Fibroblast of villous mesenchyme (primary cell): ENCODE data around the gene CCER1. TPM values are rescaled to one million over a fixed set of nuclear protein-coding genes. Genes with fewer than 3 reads are reported as not detected.

Experiments
- DNase-seq: peaks from one replicate; pipeline ENCODE4 v3.0.0-alpha.2; 2010; ENCODE audit warnings: low read depth
- H3K4me3 ChIP-seq: 2 replicates; pipeline ENCODE4 v1.5.1; 2011; ENCODE audit warnings: low read depth, mild to moderate bottlenecking, low read length
- CTCF ChIP-seq: IDR thresholded peaks from 2 replicates; pipeline ENCODE4 v1.5.1; 2012; ENCODE audit warnings: low read depth, mild to moderate bottlenecking, low read length; ENCODE audit not compliant: insufficient read depth
- total RNA-seq: library from RNA; depleted of rRNA; stranded (reverse); fragments of >200 nt; gene quantifications from 2 replicates; pipeline ENCODE4 v1.2.3, GENCODE V29; 2012

The CCER1 gene
- total RNA-seq, 1 donor: not detected

- no peak for TF ChIP-seq CTCF
- no peak for DNase-seq
- no peak overlapping the region for H3K4me3 ChIP-seq
Observed at GRCh38 chr12:90947869-90948268, 7.1 kb downstream of the CCER1 start.

- peak; percentile 54 for DNase-seq
- TF ChIP-seq CTCF: peak; percentile 51
- no peak overlapping the region for H3K4me3 ChIP-seq
Observed at GRCh38 chr12:90945070-90945649, 9.8 kb downstream of the CCER1 start.

DNA sequence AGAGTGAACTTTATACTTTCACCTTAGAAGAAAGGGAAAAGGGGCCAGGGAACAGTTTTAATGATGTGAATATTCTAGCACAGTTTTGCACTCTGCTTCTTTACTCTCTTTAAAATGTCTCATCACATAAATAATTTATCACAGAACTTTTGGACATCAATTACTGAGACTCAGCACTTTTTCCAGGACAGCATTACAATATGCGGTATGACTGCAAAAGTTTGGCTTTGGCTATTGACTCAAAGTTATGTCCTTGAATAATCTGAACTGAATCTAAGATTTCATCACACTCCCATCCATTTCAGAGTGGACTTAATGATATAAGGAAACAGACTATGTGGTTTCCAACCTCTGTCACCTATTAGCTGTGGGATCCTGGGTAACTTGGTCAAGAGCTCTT, 11.7 kb downstream of the CCER1 start:
- no peak for DNase-seq
- TF ChIP-seq CTCF: no peak
- no peak overlapping the region for H3K4me3 ChIP-seq

DNA sequence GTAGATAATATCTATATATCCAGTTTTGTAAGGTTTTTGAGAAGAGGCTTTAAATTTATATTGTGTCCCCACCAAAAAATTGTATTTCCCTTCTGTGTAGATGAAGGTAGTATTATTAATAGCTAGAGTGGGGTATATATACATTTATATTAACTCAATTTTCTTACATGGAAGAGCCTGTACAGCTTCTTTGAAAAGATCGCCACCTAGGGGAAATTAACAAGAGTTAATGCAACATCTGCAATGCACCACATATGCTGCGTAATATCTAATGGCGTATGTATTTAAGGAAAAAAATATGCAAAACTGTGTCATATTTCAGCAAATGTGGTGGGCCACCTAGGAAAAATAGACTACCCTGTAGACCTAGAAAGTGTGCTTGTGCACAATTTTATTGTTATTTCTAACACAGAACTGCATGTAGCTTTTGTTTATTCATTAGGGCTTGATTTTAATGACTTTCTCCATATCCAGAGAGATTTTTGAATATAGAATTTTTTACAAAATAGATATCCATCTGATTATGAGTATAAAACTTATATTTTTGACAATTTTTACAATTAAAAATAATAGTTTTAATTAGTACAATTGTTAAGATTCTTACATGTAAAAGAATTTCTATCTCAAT, 14.0 kb downstream of the CCER1 start:
- peak; percentile 73 for DNase-seq
- TF ChIP-seq CTCF: peak; percentile 68
- no peak overlapping the region for H3K4me3 ChIP-seq

DNA sequence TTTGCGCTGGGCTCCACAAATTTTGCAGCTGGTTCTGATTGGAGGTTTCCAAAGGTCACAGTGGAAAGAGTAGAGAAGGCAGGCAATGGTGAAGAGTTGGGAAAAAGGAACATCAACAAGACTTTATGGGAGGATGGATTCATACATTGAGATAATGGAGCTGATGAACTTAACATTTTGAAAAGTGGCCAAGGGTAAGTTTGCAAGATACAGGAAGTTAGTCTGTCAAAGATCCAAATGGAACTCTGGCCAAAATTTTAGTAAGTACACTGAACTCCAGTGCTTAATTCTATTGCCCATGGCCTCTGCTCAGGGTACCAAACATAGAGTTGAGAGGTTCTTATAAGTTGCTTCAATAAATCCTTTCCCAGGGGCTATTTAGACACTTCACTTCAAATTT, 15.6 kb downstream of the CCER1 start:
- no peak for DNase-seq
- no peak overlapping the region for H3K4me3 ChIP-seq
- TF ChIP-seq CTCF: no peak

GRCh38 chr12:90938451-90938850, 16.5 kb downstream of the CCER1 start:
- peak; percentile 51 for DNase-seq
- no peak overlapping the region for H3K4me3 ChIP-seq
- TF ChIP-seq CTCF: no peak

DNA sequence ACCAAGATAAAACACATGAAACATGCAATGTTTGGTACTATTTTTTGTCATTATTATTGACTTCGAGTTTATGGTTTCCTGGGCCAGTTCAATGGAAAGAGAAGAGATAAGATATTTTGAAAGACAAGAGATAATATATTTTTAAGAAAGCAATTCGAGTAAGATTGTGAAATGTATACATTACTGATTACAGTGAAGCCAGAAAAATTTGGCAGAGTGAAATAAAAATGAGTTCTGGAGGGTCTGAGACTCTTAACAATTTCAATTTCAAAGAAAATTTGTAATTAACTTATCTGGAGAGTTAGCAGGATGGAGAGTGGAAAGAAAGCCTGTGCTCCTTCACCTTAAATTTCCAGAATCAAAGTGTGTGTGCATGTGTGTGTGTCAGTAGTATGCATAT, 17.3 kb downstream of the CCER1 start:
- no peak overlapping the region for H3K4me3 ChIP-seq
- TF ChIP-seq CTCF: no peak
- DNase-seq: no peak
